SHP77 treated with DMSO at 0.1 percent for 48 hours (cell line): ENCODE results near the gene MEST.
"Not testable (repeated sequence)": the region's sequence is repeated elsewhere in the genome, so short reads cannot be mapped to it uniquely, and the experiment has no call there.

Experiments
- DNase-seq: peaks from one replicate; lab custom pipeline; 2025; lab: John Stamatoyannopoulos, UW

Gene MEST

DNA sequence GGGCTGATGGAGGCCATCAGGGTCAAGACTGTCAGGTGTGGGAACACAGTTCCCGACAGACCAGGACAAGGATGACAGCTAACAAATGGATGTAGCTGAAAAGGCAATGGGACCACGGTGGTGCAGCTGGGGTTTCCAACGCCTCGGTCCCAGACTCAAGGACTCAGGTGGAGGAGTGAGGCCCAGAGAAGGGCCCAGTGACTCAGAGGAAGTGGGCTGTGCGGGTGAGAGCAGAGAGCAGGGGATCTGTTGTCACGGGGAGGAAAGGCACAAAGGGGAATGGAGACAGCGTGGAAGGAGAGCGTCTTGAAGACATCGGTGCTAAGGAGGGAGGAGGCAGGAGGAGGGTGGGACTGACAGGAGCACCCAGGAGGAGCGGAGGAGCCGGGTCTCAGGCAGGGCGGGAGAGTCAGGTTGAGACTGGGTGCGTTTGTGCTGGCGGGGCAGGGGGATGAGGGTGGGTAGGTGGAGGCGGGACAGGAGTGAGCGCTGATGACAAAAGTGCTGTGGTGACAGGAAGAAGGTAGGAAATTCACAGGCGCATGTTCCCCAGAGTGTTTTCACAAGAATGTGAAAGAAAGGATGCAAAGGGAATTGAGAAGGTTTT lies 31.7 kb downstream of the MEST start:
- DNase-seq, result not testable (repeated sequence)

DNA sequence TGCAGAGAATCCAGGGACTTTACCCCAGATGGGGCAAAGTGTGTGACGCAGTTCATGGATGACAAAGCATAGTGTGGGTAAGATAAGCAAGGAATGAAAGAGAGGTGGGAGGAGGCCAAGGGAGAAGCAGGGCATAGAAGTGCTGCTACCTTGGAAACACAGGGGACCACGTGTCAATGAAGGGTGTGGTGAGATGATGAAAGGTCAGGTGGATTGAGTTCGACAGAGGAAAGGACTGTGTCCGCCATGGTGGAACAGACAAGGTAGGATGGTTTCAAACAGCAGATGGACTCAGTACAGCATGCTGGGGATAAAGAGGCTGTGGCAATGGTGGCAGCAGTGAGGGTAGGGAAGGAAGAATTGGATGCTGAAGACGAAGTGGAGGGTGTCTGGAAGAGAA lies 32.7 kb downstream of the MEST start:
- no peak for DNase-seq

DNA sequence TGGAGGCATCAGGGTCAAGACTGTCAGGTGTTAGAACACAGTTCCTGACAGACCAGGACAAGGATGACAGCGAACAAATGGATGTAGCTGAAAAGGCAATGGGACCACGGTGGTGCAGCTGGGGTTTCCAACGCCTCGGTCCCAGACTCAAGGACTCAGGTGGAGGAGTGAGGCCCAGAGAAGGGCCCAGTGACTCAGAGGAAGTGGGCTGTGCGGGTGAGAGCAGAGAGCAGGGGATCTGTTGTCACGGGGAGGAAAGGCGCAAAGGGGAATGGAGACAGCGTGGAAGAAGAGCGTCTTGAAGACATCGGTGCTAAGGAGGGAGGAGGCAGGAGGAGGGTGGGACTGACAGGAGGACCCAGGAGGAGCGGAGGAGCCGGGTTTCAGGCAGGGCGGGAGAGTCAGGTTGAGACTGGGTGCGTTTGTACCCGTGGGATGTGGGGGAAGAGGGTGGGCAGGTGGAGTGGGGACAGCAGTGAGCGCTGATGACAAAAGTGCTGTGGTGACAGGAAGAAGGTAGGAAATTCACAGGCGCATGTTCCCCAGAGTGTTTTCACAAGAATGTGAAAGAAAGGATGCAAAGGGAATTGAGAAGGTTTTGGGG lies 36.0 kb downstream of the MEST start:
- not testable (repeated sequence) for DNase-seq

GRCh38 chr7:130529417-130529816 lies 37.5 kb downstream of the MEST start:
- DNase-seq, result no peak

DNA sequence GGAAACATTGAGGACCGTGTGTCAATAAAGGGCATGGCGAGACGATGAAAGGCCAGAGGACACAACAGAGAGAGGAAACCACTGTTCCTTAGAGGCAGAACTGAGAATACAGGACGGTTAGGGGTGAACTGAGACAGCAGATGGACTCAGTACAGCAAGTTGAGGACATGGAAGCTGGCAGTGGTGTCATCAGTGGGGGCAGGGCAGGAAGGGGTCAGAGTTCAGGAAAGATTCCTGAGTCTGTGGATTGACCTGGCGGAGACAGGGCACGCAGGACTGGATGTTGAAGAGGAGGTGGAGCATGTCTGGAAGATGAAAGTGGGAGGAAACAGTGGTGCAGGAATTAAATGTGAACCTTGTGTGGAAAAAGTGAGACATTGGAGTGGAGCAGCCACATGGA lies 46.0 kb downstream of the MEST start:
- not testable (repeated sequence) for DNase-seq

- DNase-seq, result not testable (repeated sequence)
Measured at GRCh38 chr7:130541287-130541686, 49.4 kb downstream of the MEST start.

GRCh38 chr7:130542297-130542696 lies 50.4 kb downstream of the MEST start:
- not testable (repeated sequence) for DNase-seq

DNA sequence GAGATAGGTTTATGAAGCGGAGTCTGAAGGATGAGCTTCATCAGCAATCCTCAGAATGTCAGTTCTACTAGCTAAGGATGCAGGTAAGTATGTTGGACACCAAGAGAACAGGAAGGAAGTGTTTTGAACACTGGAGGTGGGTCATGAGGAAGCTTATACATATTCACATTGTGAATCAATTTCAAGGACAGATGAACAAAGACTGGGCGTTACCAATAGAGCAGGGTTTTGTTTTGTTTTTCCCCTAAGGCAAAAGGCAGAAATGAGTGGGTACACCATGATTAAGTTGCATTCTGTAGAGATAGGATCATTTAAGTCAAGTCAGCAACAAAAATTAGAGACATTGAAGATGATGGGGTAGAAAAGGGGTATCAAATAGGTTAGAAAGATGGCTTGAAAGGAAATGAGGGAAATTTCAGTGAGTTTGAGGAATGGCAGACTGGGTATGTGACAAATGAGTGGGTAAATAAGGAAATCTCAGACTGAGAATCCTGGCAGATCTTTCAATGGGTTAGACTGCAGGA lies 51.7 kb downstream of the MEST start:
- DNase-seq, result no peak

- no peak for DNase-seq
Measured at GRCh38 chr7:130544356-130544755, 52.5 kb downstream of the MEST start.

- no peak for DNase-seq
Measured at GRCh38 chr7:130553398-130554029, 61.6 kb downstream of the MEST start.

DNA sequence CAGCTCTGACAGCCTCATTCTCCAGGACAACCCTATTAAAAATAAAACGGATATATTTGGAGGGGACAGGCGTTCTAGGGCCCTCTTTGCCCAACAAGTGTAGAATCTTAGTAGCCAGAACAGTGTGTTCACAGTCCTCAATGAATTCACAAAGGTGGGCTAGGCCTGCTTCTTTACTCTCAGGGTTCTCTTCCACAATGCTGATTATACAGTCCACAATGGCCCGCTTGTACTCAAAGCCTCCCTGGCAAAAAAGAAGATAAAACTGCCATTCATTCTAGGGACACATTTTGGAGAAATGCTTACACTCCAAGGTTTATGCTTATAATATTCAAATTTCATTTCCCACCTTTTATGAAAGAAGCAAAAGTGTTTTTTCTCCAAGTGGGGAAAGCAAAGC lies 62.6 kb downstream of the MEST start:
- no peak for DNase-seq
